ENCODE measurements around the gene FTO. TPM values are rescaled to one million over a fixed set of nuclear protein-coding genes. Genes with fewer than 3 reads are reported as not detected.

FTO gene
- total and polyA plus RNA-seq, 2 of the 13 experiments (the other 11 are each of a cell fraction or from before 2014, with no cell fraction given) = 41.6 to 55.8 TPM

DNA sequence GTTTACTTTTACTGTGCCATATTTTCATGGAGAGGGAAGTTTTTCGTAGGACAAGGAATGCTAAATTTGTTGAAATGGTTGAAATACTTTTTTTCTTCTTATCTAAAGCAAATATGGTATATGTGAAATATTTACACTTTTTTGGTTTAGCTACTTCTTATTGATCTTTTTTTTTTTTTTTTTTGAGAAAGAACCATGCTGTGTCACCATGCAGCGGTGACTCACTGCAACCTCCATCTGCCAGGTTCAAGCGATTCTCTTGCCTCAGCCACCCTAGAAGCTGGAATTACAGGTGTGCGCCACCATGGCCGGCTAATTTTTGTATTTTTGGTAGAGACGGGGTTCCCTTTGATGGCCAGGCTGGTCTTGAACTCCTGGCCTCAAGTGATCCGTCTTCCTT lies 100.5 kb downstream of the FTO start (continued):
- TF ChIP-seq, protein P1, sequence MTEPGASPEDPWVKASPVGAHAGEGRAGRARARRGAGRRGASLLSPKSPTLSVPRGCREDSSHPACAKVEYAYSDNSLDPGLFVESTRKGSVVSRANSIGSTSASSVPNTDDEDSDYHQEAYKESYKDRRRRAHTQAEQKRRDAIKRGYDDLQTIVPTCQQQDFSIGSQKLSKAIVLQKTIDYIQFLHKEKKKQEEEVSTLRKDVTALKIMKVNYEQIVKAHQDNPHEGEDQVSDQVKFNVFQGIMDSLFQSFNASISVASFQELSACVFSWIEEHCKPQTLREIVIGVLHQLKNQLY (CRISPR knock-in tag; IDR thresholded peaks at IDR 0.05) = no peak
- TF ChIP-seq, protein P2, sequence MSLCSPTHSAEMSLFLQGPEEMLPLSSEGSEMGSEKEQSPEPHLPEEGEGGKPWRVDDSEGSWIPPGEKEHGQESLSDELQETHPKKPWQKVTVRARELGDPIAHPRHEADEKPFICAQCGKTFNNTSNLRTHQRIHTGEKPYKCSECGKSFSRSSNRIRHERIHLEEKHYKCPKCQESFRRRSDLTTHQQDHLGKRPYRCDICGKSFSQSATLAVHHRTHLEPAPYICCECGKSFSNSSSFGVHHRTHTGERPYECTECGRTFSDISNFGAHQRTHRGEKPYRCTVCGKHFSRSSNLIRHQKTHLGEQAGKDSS (CRISPR knock-in tag; IDR thresholded peaks at IDR 0.05; ENCODE audit: borderline replicate concordance, low read depth) = no peak
- TF ChIP-seq MYNN (CRISPR knock-in tag; IDR thresholded peaks at IDR 0.05; ENCODE audit: low read depth) (no peak), ZNF598 (CRISPR knock-in tag; IDR thresholded peaks at IDR 0.05; ENCODE audit: borderline replicate concordance) (no peak), ZNF605 (CRISPR knock-in tag; IDR thresholded peaks at IDR 0.05) (no peak)

DNA sequence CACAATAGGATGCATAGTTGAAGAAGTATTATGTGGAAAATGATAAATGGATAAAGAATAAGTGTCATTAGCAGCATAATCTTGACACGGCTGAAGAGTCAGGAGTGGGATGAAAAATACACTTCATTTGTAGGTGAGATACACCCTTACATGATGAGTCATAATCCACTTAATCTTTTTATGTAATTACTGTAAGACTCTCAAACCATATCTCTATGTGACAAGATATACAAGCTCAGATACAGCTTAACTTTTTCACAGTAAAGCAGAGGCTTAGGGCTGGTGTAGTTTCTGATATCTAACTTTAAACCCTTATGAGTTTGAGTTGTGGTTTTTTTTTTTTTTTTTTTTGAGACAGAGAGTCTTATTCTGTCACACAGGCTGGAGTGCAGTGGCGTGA lies 101.2 kb downstream of the FTO start:
- no TSS peak for BruUV-seq (replicated peaks)
- DNase-seq (ENCODE audit: low spot score) (no peak), FAIRE-seq (no peak), ATAC-seq (no peak)
- H3K4me2 ChIP-seq (ENCODE audit: low read depth, low read length) = no peak overlapping the region
- in situ Hi-C loops (cut with HindIII; ENCODE audit: extremely low pct_ligation_motif_present, low pct_unique_long_range_greater_than_20kb) (no loop called here), intact Hi-C loops (cut with micrococcal nuclease; ENCODE audit: unreplicated experiment) (no loop called here)
- no peak overlapping the region for H3K27ac ChIP-seq (ENCODE audit: extremely low read length, insufficient read depth, low read length)
- POLR2A ChIA-PET = no interaction called here
- no peaks in the 10 kb centered on the region for H3K27me3 ChIP-seq (ENCODE audit: control insufficient read depth in 1 of 2, insufficient read depth in 2 of 2, low read length in 2 of 2)
- H3K4me3 ChIP-seq (replicated peaks in 1 of 3; ENCODE audit: insufficient read depth in 1 of 3, low read depth in 2 of 3, low read length in 3 of 3) = no peak overlapping the region
- no peaks in the 10 kb centered on the region for H3K9me3 ChIP-seq (ENCODE audit: low read length)
- WGBS (ENCODE audit: low lambda C conversion rate) = 99% methylated on average over 2 of the region's 2 CpGs
- no peak overlapping the region for H3K9ac ChIP-seq (ENCODE audit: insufficient read depth, low read depth, low read length)
- H4K20me1 ChIP-seq (ENCODE audit: insufficient read depth, low read length) = no peaks in the 10 kb centered on the region
- no peak overlapping the region for H2AFZ ChIP-seq (ENCODE audit: low read length)
- H3K79me2 ChIP-seq (ENCODE audit: insufficient read depth, low read length) = peaks cover 4% of the 10 kb centered on the region
- peaks cover 11% of the 10 kb centered on the region for H3K4me1 ChIP-seq (ENCODE audit: insufficient read depth, low read length)
- TF ChIP-seq, protein P3, sequence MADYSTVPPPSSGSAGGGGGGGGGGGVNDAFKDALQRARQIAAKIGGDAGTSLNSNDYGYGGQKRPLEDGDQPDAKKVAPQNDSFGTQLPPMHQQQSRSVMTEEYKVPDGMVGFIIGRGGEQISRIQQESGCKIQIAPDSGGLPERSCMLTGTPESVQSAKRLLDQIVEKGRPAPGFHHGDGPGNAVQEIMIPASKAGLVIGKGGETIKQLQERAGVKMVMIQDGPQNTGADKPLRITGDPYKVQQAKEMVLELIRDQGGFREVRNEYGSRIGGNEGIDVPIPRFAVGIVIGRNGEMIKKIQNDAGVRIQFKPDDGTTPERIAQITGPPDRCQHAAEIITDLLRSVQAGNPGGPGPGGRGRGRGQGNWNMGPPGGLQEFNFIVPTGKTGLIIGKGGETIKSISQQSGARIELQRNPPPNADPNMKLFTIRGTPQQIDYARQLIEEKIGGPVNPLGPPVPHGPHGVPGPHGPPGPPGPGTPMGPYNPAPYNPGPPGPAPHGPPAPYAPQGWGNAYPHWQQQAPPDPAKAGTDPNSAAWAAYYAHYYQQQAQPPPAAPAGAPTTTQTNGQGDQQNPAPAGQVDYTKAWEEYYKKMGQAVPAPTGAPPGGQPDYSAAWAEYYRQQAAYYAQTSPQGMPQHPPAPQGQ (CRISPR knock-in tag; IDR thresholded peaks at IDR 0.05; ENCODE audit: borderline replicate concordance) = no peak
- TF ChIP-seq CREB1 (IDR thresholded peaks at IDR 0.05) (0 out of 2 replicates have a peak, but pooled peaks have one; percentile 4), CREB1 (CRISPR knock-in tag; IDR thresholded peaks at IDR 0.05) (no peak)
- CTCF ChIA-PET (ENCODE audit: low intra/inter-chr PET ratio, low total read pairs) = no interaction called here
- no peaks in the 10 kb centered on the region for H3K36me3 ChIP-seq (replicated peaks in 1 of 2; ENCODE audit: control insufficient read depth in 1 of 2, insufficient read depth in 2 of 2, low read length in 2 of 2)
